CD4-positive, alpha-beta T cell treated with Interleukin-15 for 1 hour (primary cell): Measurements from ENCODE around the gene LRIG3.

Experiments
- DNase-seq: peaks from one replicate; pipeline ENCODE4 v3.0.0-alpha.2; 2020

LRIG3 gene

DNA sequence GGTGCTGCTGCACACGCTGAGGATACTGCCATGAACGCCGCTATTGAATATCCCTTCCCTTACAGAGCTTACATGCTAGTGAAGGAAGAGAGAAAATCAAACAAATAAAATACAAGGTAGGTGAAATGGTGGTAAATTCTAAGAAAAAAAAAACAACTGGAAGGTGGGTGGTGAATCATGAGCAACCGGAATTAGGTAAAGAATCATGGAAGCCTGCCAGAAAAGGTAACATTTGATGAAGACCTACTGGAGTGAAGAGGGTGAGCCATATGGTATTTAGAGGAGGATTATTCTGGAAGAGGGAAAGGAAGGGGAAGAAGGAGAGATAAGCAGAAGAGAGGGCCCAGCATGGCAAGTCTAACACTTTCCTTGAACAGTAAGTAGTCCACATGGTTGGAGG lies 76.1 kb downstream of the LRIG3 start:
- no peak for DNase-seq

GRCh38 chr12:58841058-58841798 lies 79.1 kb downstream of the LRIG3 start:
- no peak for DNase-seq

- no peak for DNase-seq
These were observed 86.5 kb downstream of the LRIG3 start for GRCh38 chr12:58833853-58834252.

DNA sequence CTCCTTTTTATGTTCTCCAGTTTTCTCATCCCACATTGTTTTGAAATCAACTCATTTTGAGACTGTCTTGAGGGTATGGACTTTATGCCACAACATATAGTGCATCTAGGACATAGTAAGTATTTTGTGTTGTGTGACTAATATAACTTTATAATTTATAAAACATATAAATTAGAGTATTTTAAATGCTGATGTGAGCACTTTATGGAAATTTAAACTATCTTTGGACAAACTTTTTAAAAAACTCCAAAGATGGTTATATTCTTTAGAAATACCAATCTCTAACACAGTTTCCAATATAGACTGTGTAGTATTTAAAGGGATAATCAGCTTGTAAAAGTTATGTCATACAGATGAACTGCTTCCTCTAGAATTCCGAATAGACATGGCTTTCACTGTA lies 87.4 kb downstream of the LRIG3 start:
- no peak for DNase-seq
